HepG2 (cell line): ENCODE results near the gene DRC7. TPM values are rescaled to one million over a fixed set of nuclear protein-coding genes. Genes with fewer than 3 reads are reported as not detected.

Experiments used
- FUBP1 ChIP-seq: sonication (generic); formaldehyde crosslinking; IDR thresholded peaks from 2 replicates; pipeline ENCODE4 v1.5.1; 2020; ENCODE audit warnings: missing genetic modification reagents, mild to moderate bottlenecking, borderline replicate concordance
- HNRNPL ChIP-seq: fragments of 200-400 bp; formaldehyde crosslinking; IDR thresholded peaks from 2 replicates; pipeline ENCODE4 v1.6.1; 2017; ENCODE audit warnings: mild to moderate bottlenecking, low read depth, low read length
- KLF9 ChIP-seq: IDR thresholded peaks from 2 replicates; pipeline ENCODE4 v1.6.1; 2016; ENCODE audit warnings: low read depth
- MXD4 ChIP-seq: IDR thresholded peaks from 2 replicates; pipeline ENCODE4 v1.6.1; 2016; ENCODE audit warnings: mild to moderate bottlenecking, missing biosample characterization, missing genetic modification reagents
- STAT5B ChIP-seq: sonication (generic); formaldehyde crosslinking; IDR thresholded peaks from 2 replicates; pipeline ENCODE4 v1.4.0; 2020; ENCODE audit warnings: missing genetic modification reagents
- TIGD3 ChIP-seq: sonication (generic); formaldehyde crosslinking; IDR thresholded peaks from 2 replicates; pipeline ENCODE4 v1.5.1; 2020; ENCODE audit warnings: mild to moderate bottlenecking, missing genetic modification reagents, borderline replicate concordance
- ZBTB46 ChIP-seq: sonication (generic); formaldehyde crosslinking; IDR thresholded peaks from 2 replicates; pipeline ENCODE4 v1.4.0; 2020; ENCODE audit warnings: mild to moderate bottlenecking, missing genetic modification reagents, borderline replicate concordance
- ZBTB7A ChIP-seq: sonication (generic); formaldehyde crosslinking; IDR thresholded peaks from 2 replicates; pipeline ENCODE4 v1.8.0; 2022; ENCODE audit warnings: mild to moderate bottlenecking, missing genetic modification reagents
- ZNF326 ChIP-seq: sonication (generic); formaldehyde crosslinking; IDR thresholded peaks from 2 replicates; pipeline ENCODE4 v1.4.0; 2020; ENCODE audit warnings: missing genetic modification reagents, borderline replicate concordance
- ZNF557 ChIP-seq: sonication (generic); formaldehyde crosslinking; IDR thresholded peaks from 2 replicates; pipeline ENCODE4 v1.4.0; 2020; ENCODE audit warnings: missing genetic modification reagents
- ZNF563 ChIP-seq: sonication (generic); formaldehyde crosslinking; IDR thresholded peaks from 2 replicates; pipeline ENCODE4 v1.8.0; 2022; ENCODE audit warnings: mild to moderate bottlenecking, moderate library complexity, missing genetic modification reagents
- ZNF746 ChIP-seq: sonication (generic); formaldehyde crosslinking; IDR thresholded peaks from 2 replicates; pipeline ENCODE4 v1.8.0; 2022; ENCODE audit warnings: mild to moderate bottlenecking, missing genetic modification reagents
- polyA plus RNA-seq, 8 experiments: library from polyadenylated mRNA; depleted of rRNA in 3 of 8; stranded (reverse) in 7 of 8; unstranded in 1 of 8; fragments of >200 nt; fragmentation: Illumina TruSeq in 4 of 8; extraction: Trizol in 4 of 8; gene quantifications; 2 replicates each; pipeline versions ENCODE4 v1.2.1 to v1.2.3, GENCODE V29; 2011 to 2016; ENCODE audit warnings: low read depth in 4 of 8, missing spikeins in 1 of 8, mixed read lengths in 1 of 8; ENCODE audit not compliant: insufficient read depth in 1 of 8
- total RNA-seq, 5 experiments: library from RNA; depleted of rRNA; stranded (reverse); fragments of >200 nt; fragmentation: Illumina TruSeq; extraction: Trizol; gene quantifications; 2 replicates each; pipeline ENCODE4 v1.2.3, GENCODE V29; 2016; ENCODE audit warnings: low read depth in 1 of 5
- TF ChIP-seq, protein P1 (sequence below): IDR thresholded peaks from 2 replicates; pipeline ENCODE4 v1.6.1; 2016; ENCODE audit warnings: low read depth, missing genetic modification reagents, missing compliant biosample characterization
- TF ChIP-seq, protein P2 (sequence below): IDR thresholded peaks from 2 replicates; pipeline ENCODE4 v1.6.1; 2016; ENCODE audit warnings: control low read depth

The DRC7 gene
- total and polyA plus RNA-seq, 2 of the 13 experiments (the other 11 are each of a cell fraction or from before 2014, with no cell fraction given): 2.7 to 3.4 TPM

DNA sequence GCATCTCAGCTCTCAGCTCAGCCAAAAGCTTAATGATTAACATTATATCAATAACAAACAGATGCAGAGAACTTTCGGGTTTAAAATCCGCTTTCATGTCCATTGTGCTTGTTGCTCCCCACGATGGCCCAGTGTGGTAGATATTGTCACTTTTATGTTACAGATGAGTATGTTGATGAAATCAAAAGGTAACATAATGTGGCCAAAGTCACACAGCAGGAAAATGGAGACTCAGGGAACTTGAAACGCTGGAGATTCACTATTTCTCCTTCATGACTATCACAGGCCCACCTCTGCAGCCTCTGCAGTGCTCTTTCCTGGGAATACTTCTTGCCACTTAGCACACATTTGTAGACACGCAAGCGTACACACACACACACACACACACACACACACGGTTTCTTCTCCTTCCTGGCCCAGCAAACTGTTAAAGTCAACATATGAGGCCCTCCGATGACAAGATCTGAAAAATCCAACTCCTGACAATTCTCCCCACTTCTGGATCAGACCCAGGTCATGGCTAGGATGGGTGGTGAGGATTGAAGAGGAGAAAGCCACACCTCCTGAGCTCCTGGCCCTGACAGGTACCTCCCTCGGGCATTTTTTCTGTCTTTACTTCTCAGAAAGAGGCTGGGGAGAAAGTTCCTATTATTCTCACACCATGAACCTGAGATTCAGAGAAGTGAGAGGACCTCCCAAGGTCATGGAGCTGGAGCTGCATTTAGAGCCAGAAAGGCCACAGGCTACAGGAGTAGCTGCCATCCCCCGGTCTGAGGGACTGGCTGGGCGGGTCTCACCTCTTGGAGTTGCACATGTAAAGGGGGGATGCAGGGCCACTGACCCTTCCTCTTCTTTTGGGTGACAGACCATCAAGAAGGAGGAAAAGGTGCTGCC is 9.7 kb downstream of the DRC7 start (continued):
- TF ChIP-seq, protein P1, sequence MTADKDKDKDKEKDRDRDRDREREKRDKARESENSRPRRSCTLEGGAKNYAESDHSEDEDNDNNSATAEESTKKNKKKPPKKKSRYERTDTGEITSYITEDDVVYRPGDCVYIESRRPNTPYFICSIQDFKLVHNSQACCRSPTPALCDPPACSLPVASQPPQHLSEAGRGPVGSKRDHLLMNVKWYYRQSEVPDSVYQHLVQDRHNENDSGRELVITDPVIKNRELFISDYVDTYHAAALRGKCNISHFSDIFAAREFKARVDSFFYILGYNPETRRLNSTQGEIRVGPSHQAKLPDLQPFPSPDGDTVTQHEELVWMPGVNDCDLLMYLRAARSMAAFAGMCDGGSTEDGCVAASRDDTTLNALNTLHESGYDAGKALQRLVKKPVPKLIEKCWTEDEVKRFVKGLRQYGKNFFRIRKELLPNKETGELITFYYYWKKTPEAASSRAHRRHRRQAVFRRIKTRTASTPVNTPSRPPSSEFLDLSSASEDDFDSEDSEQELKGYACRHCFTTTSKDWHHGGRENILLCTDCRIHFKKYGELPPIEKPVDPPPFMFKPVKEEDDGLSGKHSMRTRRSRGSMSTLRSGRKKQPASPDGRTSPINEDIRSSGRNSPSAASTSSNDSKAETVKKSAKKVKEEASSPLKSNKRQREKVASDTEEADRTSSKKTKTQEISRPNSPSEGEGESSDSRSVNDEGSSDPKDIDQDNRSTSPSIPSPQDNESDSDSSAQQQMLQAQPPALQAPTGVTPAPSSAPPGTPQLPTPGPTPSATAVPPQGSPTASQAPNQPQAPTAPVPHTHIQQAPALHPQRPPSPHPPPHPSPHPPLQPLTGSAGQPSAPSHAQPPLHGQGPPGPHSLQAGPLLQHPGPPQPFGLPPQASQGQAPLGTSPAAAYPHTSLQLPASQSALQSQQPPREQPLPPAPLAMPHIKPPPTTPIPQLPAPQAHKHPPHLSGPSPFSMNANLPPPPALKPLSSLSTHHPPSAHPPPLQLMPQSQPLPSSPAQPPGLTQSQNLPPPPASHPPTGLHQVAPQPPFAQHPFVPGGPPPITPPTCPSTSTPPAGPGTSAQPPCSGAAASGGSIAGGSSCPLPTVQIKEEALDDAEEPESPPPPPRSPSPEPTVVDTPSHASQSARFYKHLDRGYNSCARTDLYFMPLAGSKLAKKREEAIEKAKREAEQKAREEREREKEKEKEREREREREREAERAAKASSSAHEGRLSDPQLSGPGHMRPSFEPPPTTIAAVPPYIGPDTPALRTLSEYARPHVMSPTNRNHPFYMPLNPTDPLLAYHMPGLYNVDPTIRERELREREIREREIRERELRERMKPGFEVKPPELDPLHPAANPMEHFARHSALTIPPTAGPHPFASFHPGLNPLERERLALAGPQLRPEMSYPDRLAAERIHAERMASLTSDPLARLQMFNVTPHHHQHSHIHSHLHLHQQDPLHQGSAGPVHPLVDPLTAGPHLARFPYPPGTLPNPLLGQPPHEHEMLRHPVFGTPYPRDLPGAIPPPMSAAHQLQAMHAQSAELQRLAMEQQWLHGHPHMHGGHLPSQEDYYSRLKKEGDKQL (CRISPR knock-in tag): 0 out of 2 replicates have a peak, but pooled peaks have one; percentile 21
- TF ChIP-seq FUBP1 (CRISPR knock-in tag): no peak; the same call in 1 of the 2 replicates
- 0 out of 2 replicates have a peak, but pooled peaks have one; percentile 12 for TF ChIP-seq ZBTB7A
- no peak for TF ChIP-seq ZNF557 (CRISPR knock-in tag)
- TF ChIP-seq MXD4 (CRISPR knock-in tag): no peak
- TF ChIP-seq STAT5B (CRISPR knock-in tag): no peak
- no peak for TF ChIP-seq ZNF563 (CRISPR knock-in tag)
- no peak for TF ChIP-seq ZNF326 (CRISPR knock-in tag)
- TF ChIP-seq, protein P2, sequence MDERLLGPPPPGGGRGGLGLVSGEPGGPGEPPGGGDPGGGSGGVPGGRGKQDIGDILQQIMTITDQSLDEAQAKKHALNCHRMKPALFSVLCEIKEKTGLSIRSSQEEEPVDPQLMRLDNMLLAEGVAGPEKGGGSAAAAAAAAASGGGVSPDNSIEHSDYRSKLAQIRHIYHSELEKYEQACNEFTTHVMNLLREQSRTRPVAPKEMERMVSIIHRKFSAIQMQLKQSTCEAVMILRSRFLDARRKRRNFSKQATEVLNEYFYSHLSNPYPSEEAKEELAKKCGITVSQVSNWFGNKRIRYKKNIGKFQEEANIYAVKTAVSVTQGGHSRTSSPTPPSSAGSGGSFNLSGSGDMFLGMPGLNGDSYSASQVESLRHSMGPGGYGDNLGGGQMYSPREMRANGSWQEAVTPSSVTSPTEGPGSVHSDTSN (CRISPR knock-in tag): no peak
- TF ChIP-seq KLF9 (CRISPR knock-in tag): no peak
- peak; percentile 64; the same call in 1 of the 2 replicates for TF ChIP-seq ZBTB46 (CRISPR knock-in tag)
- TF ChIP-seq TIGD3 (CRISPR knock-in tag): no peak
- no peak for TF ChIP-seq HNRNPL
- TF ChIP-seq ZNF746 (CRISPR knock-in tag): no peak
